ENCODE measurements around the gene HEXD.
"Not testable (repeated sequence)": the region's sequence is repeated elsewhere in the genome, so short reads cannot be mapped to it uniquely, and the experiment has no call there.

Gene HEXD

DNA sequence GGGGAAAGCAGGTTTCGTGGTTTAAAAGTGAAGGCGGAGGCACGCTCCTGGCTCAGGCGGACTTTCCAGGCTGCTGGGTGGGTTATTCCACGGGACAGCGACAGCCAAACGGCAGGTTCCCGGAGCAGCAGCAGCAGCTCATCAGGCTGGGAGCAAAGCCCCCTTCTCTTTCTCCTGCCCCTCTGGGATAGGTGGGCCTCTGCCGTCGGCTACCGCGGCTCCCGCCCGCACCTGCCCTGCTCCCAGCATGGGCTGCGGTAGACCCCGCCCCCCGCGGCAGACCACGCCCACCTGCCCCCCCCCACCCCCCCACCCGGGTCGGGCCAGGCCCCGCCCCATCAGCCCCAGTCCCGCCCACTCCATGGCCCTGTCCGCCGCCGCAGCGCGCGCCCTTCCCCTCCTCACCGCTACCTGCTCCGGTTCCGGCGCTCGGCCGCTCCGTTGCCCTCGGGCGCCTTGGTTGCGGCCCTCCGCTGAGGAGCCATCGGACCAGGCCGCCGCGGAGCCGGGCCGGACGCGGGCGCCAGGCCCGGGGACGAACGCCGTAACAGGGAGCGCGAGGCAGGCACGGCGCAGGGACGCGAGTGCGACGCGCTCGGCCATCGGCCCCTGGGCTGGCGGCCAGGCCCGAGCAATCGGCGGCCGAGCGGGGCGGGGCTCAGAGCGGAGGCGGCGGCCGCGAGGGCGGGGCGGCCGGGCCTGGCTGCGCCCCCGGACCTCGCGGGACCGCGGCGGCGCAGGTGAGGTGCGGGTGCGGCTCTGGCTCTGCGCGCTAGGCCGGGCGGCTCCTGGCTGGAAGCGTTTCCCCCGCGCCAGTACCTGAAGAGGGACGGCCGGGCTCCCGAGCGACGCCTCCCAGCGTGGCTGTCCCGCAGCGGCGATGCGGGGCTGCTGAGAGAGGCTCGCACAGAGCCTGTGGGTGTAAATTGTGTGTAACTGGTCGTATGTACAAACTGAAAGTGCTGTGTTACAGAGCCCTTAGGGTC, at the start of gene HEXD, which contains the start of gene OGFOD3:
TSS of gene HEXD (plus strand) at position 347 of the 986 bp plus-strand sequence. CDS start 1,453 bp downstream, outside the sequence.
TSS of gene OGFOD3 (minus strand) at position 586 of the 986 bp plus-strand sequence. CDS start at position 485, 101 bp downstream.
- DNase-seq: peak; percentile 87

- DNase-seq: no peak
Observed at GRCh38 chr17:82369211-82369610, 48.9 kb upstream of the HEXD start.

DNA sequence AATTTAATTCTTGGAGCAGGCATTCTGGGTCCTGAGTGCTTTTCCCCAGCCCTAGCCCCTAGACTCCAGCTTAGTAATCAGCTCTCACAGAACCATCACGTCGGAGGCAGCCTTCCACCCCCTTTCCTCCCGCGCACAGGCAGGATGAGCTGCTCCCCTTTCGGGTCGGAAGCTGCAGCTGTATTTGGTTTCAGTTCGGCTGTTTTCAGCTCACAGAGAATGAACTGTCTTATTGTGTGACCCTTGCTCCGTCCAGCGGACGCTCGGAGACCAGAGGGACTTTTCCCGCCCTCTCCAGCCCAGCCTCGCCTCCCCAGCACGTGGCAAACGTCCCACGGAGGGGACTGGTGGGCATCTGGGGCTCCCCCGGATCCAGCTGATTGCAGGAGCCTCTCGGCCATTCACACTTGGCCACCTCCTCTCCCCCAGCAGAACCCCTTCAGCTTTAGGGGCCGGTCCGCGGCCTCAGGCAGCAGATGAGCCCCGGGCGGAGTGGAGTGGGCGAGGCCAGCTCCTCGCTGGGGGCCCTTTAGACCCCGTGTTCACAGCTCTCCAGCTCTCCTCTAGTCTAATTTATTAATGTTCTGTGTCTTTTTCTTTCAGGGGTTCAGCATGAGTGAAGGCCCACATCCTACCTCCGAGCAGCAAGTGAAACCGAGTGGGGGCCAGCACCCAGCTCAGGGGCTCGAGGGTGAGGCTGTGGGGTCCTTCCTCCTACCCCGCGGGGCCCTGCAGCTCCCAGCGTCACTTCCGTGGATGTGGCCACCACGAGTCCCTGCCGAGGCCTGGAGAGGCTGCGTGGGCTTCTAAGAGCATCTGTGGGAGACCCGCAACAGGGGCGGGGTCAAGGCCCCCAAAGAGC, 47.4 kb upstream of the HEXD start:
- no peak for DNase-seq

DNA sequence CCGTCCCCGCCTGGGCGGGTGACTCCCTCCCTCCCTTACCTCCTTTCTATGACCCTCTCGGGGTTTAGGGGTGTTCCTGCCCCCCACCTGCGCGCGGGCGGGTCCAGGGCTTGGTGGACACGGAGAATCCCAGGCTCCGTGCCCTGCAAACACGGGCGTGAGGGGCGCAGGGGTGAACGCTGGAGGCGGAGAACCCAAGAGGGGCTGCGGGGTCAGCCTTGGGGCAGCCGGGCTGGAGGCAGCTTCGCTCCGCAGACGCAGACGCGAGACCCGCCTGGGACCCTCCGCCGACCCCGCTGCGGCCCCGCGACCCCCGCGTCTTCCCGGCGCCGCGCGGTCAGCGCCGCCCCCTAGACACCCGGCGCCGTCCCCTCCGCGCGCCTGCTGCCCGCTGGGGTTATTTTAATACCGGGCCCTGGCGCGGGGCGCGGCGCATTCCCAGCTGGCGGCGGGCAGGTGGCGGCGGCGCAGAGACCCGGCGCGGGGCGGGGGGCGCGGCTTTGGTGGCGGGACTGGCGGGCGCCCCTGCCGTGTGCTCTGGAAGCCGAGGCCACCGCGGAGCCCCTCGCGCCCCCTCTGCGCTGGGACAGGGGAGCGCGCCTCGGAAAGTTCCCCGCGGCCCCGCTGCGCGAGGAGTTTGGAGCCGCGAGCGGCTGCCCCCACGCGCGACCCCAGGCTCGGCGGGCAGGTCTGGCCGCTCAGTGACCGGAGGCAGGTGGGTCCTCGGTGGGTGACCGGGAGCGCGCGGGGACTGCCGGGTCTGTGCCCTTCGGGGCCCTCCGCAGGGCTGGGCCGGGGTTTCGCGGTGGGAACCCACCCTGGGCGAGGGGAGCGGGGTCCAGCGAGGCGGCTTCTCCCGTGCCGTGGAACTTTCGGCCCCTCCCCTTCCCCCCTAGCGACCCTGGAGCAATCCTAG, 46.6 kb upstream of the HEXD start, which contains the start of gene UTS2R:
TSS of gene UTS2R (plus strand) at position 433 of the 916 bp plus-strand sequence. CDS start 2,560 bp downstream, outside the sequence.
- DNase-seq: no peak

DNA sequence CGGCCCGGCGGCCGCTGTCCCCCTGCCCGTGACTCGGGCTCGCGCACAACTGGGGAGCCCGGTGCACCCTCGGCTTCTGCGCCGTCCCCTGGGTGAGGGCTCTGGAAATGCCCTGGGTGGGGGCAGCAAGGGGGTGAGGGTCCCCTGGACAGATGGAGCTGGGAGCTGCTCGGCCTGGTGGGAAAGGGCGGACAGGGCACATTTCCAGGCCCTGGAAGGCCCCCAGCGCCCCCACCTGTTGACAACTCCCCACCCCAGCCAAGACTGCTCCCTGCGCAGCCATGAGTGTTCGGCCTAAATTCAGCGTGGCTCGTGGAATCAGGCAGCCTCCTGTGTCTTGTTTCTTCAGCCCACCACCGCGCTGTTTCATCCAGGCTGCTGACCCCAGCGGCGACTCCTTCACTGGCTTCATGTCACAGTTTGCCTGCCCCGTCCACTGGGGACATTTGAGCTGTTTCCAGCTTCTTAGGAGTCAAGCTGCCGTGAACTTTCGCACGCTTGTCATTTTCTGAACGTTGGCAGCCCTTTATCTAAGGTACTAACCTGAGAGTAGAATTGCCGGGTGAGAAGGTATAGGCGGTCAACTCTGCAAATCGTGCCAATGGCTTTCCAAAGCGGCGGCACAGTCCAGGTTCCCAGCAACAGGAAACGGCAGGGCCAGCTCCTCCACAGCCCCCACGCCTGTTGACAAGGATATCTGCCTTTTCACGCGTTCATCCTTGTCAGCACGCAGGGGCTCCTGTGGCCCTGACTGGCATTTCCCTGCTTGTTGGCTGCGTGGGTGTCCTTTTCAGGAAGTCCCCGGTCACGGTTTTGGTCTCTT, 45.7 kb upstream of the HEXD start:
- no peak for DNase-seq

- not testable (repeated sequence) for DNase-seq
Observed at GRCh38 chr17:82373072-82373452, 45.1 kb upstream of the HEXD start.

DNA sequence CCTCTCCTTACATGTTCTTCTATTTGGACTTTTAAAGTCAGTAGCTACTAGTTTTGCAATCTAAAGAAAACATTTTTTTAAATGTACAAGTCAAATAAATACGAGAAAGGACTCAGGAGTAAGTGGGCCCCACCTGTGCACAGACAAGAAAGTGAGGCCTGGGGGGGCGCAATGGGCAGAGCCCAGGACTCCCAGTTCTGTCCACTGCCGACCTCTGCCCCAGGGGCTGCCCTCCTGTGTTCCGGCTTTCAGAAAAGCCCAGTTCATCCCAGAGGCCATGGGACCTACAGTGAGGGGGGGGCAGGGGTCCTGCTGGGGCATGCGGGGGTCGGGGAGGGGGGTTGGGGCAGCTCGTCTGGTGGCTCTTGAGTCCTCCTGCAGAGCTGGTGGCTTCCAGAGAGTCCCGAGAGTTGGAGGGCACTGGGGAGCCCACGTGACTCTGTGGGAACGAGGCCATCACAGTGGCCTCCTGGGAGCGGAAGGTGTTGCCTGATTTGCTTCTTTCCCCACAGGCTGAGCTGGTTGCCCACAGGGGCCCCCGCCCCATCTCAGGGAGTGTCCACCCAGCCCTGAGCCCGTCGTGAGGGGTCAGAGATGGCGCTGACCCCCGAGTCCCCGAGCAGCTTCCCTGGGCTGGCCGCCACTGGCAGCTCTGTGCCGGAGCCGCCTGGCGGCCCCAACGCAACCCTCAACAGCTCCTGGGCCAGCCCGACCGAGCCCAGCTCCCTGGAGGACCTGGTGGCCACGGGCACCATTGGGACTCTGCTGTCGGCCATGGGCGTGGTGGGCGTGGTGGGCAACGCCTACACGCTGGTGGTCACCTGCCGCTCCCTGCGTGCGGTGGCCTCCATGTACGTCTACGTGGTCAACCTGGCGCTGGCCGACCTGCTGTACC, 44.2 kb upstream of the HEXD start:
- no peak for DNase-seq

DNA sequence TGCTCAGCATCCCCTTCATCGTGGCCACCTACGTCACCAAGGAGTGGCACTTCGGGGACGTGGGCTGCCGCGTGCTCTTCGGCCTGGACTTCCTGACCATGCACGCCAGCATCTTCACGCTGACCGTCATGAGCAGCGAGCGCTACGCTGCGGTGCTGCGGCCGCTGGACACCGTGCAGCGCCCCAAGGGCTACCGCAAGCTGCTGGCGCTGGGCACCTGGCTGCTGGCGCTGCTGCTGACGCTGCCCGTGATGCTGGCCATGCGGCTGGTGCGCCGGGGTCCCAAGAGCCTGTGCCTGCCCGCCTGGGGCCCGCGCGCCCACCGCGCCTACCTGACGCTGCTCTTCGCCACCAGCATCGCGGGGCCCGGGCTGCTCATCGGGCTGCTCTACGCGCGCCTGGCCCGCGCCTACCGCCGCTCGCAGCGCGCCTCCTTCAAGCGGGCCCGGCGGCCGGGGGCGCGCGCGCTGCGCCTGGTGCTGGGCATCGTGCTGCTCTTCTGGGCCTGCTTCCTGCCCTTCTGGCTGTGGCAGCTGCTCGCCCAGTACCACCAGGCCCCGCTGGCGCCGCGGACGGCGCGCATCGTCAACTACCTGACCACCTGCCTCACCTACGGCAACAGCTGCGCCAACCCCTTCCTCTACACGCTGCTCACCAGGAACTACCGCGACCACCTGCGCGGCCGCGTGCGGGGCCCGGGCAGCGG, 43.4 kb upstream of the HEXD start:
- DNase-seq: no peak

GRCh38 chr17:82375359-82376041, 42.6 kb upstream of the HEXD start:
- no peak for DNase-seq

DNA sequence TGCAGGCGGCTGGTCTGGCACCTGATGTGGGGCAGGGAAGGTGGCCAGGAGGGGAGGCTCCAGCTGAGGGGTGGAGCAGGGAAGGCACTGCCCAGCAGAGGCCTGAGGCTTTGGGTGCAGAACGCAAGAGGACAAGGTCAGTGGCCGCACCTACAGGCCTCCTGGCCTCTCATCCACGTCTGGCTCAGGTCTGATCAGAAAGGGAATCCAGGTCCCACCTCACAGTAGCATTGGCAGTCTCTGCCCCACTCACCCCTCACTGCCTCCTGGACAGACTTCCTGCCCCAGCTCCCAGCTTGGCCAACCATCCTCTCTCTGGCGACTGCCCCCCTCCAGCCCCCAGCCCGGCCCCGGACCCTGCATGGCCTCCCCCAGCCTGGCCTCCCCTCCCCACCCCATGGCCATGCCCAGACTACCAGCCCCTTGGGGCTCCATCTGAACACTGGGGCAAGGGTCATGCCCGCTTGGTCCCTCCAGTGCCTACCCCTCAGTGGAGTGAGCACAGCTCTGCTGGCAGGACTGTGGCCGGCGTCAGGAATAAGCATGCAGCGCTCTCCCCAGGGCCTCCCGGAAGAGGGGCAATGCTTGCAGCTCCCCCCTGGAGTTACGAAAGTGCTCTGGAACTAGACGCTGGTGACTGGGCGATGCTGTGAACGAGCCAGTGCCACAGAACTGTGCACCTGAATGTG, 42.0 kb upstream of the HEXD start:
- no peak for DNase-seq

DNA sequence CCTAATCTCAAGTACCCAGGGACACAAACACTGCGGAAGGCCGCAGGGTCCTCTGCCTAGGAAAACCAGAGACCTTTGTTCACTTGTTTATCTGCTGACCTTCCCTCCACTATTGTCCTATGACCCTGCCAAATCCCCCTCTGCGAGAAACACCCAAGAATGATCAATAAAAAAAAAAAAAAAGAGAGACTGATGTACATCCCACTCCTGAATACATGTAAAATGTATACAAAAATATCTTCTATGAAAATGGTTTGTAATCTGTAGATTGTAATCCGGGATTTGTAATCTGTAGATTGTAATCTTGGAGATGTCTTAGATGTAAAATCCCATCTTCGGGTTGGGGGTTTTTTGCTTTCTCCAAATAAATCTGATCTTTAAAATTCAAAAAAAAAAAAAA, 40.9 kb upstream of the HEXD start:
- not testable (repeated sequence) for DNase-seq

DNA sequence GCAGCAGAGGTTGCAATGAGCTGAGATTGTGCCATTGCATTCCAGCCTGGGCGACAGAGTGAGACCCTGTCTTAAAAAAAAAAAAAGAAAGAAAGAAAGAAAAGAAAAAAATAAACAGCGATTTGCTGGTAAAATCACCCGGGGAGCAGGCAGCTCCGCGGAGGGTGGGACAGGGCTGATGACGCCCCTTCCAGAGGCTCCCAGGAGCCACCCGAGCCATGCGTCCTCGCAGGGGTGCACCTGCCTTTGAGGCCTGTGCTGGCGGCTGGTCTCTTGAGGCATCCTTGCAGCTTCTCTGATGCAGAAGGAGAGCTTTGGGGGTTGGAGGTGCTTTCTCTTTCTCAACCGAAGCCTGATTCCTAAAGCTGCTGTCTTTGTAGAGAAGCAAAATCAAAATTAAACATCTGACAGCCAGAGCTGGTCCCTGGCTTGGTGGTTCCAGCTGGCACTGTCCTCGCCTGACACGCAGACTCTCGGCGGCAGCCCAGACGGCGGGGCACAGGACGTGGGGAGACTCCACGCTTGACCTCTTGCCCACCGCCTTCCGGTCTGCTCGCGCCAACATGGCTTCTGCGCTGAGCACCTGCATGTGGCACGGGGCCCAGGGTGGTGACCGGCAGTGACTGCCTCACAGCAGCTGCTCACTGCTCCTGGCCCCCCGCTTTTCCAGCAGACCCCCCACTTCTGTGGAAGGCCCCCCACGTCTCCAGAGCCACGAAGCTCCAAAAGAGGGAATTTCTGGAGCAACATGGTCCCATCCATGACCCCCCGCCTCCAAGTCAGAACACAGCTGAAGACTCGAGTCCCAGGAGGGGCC, 40.0 kb upstream of the HEXD start:
- no peak for DNase-seq

DNA sequence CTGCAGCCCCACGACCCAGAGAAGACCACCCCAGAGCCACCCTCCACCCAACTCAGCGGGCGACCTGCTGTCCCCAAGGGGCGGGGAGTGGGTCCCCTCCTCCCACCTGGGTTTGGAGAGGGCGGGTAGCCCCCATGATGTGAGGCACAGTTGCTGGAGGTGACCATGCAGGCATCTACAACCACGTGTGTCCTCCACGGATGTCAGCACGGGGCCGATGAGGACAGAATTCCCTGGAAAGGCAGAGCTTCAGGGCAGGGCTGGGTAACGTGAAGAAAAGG, 39.5 kb upstream of the HEXD start:
- DNase-seq: no peak

GRCh38 chr17:82380860-82381702, 37.1 kb upstream of the HEXD start:
- no peak for DNase-seq

DNA sequence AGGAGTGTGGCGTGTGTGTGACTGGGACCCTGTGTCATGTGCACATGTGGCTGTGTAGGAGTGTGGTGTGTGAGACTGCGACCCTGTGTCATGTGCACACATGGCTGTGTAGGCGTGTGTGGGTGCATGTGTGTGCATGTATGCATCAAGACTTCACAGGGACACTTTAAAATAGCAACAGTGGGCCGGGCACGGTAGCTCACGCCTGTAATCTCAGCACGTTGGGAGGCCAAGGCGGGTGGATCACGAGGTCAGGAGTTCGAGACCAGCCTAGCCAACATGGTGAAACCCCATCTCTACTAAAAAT, 36.5 kb upstream of the HEXD start:
- DNase-seq: not testable (repeated sequence)

GRCh38 chr17:82382220-82382932, 35.8 kb upstream of the HEXD start:
- DNase-seq: not testable (repeated sequence)

Data from NCI-H1092 treated with DMSO at 0.1 percent for 48 hours (cell line).